ENCODE measurements around the gene USP49. TPM values are rescaled to one million over a fixed set of nuclear protein-coding genes. Genes with fewer than 3 reads are reported as not detected.

The USP49 gene
- total RNA-seq, 1 experiment from 2014 or later = 6.9 TPM

DNA sequence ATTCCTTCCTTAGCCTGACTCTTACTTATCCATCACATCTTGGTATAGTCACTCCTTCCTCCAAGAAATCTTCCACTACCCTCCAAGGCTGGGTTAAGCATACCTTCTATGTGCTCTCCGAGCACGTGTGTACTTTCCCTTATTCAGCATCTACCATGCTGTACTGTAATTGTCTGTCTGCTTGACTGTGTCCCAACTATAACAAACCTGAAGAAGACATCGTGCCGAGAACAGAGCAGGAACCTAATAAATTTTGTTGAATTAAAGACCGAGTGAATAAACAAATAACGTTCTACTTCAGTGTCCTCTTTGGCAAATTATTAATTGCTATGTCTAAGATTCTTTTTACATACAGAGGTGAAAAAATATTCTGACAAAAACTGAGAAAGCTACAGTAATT lies 35.8 kb downstream of the USP49 start:
- Histone ChIP-seq H3K9ac (ENCODE audit: low read length) (no peak overlapping the region), H2AFZ (ENCODE audit: low read depth, low read length, poor library complexity, severe bottlenecking) (no peak overlapping the region), H3K36me3 (ENCODE audit: control insufficient read depth in 1 of 2, insufficient read depth in 2 of 2, low read length in 2 of 2) (no peaks in the 10 kb centered on the region), H4K20me1 (ENCODE audit: insufficient read depth) (no peaks in the 10 kb centered on the region), H3K4me1 (ENCODE audit: control insufficient read depth in 1 of 2, insufficient read depth in 2 of 2, low read length in 2 of 2) (no peaks in the 10 kb centered on the region), H3K9me3 (ENCODE audit: control insufficient read depth in 1 of 2, insufficient read depth in 1 of 2, low read depth in 1 of 2, low read length in 2 of 2) (no peaks in the 10 kb centered on the region), H3K4me2 (ENCODE audit: low read length) (no peak overlapping the region), H3K4me3 (replicated peaks in 1 of 2; ENCODE audit: low read depth in 1 of 2, low read length in 2 of 2) (no peak overlapping the region), H3K9me2 (ENCODE audit: insufficient read depth) (no peaks in the 10 kb centered on the region), H3K27me3 (ENCODE audit: insufficient read depth, low read length) (no peaks in the 10 kb centered on the region), H3K79me2 (ENCODE audit: insufficient read depth, low read length) (no peaks in the 10 kb centered on the region), H3K27ac (ENCODE audit: low read depth, low read length) (no peak overlapping the region)
- DNase-seq (ENCODE audit: low read depth, low spot score) (no peak), ATAC-seq (no peak)
- intact Hi-C loops (cut with micrococcal nuclease) = no loop called here
- ChIA-PET CTCF (no interaction called here), RAD21 (ENCODE audit: low non-redundant PET in 1 of 2, low total read pairs in 2 of 2, uncharacterized antibody in 2 of 2, unreplicated experiment in 2 of 2) (no interaction called here), POLR2A (no interaction called here)
- TF ChIP-seq TCF7L2 (IDR thresholded peaks at IDR 0.05; ENCODE audit: borderline replicate concordance, extremely low read depth, insufficient read depth, insufficient read length) (no peak), JUND (IDR thresholded peaks at IDR 0.05) (no peak), POLR2AphosphoS5 (IDR thresholded peaks at IDR 0.05; ENCODE audit: low read depth, low read length) (no peak), EZH2 (IDR thresholded peaks at IDR 0.05) (no peak), FOSL1 (IDR thresholded peaks at IDR 0.05; ENCODE audit: low read depth) (no peak), ZFX (IDR thresholded peaks at IDR 0.05) (no peak), RAD21 (IDR thresholded peaks at IDR 0.05; ENCODE audit: low read depth) (no peak), SP1 (IDR thresholded peaks at IDR 0.05; ENCODE audit: low read depth) (no peak), CBX3 (IDR thresholded peaks at IDR 0.05; ENCODE audit: low read depth) (no peak), POLR2A (IDR thresholded peaks at IDR 0.05; ENCODE audit: borderline replicate concordance, extremely low read depth, insufficient read depth, insufficient read length) (no peak), ZNF274 (IDR thresholded peaks at IDR 0.05; ENCODE audit: low read depth, low read length) (no peak), SIN3A (IDR thresholded peaks at IDR 0.05; ENCODE audit: low read depth) (no peak), EGR1 (IDR thresholded peaks at IDR 0.05; ENCODE audit: low read depth) (no peak), EZH2phosphoT487 (IDR thresholded peaks at IDR 0.05; ENCODE audit: borderline replicate concordance) (no peak), CEBPB (IDR thresholded peaks at IDR 0.05; ENCODE audit: low read depth) (no peak), SRF (IDR thresholded peaks at IDR 0.05; ENCODE audit: low read depth) (no peak)
- TF ChIP-seq, protein P1, sequence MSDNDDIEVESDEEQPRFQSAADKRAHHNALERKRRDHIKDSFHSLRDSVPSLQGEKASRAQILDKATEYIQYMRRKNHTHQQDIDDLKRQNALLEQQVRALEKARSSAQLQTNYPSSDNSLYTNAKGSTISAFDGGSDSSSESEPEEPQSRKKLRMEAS (IDR thresholded peaks at IDR 0.05) = no peak
- TF ChIP-seq, protein P2, sequence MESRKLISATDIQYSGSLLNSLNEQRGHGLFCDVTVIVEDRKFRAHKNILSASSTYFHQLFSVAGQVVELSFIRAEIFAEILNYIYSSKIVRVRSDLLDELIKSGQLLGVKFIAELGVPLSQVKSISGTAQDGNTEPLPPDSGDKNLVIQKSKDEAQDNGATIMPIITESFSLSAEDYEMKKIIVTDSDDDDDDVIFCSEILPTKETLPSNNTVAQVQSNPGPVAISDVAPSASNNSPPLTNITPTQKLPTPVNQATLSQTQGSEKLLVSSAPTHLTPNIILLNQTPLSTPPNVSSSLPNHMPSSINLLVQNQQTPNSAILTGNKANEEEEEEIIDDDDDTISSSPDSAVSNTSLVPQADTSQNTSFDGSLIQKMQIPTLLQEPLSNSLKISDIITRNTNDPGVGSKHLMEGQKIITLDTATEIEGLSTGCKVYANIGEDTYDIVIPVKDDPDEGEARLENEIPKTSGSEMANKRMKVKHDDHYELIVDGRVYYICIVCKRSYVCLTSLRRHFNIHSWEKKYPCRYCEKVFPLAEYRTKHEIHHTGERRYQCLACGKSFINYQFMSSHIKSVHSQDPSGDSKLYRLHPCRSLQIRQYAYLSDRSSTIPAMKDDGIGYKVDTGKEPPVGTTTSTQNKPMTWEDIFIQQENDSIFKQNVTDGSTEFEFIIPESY (IDR thresholded peaks at IDR 0.05; ENCODE audit: extremely low read depth, insufficient replicate concordance, low read length) = no peak
- TF ChIP-seq, protein P3, sequence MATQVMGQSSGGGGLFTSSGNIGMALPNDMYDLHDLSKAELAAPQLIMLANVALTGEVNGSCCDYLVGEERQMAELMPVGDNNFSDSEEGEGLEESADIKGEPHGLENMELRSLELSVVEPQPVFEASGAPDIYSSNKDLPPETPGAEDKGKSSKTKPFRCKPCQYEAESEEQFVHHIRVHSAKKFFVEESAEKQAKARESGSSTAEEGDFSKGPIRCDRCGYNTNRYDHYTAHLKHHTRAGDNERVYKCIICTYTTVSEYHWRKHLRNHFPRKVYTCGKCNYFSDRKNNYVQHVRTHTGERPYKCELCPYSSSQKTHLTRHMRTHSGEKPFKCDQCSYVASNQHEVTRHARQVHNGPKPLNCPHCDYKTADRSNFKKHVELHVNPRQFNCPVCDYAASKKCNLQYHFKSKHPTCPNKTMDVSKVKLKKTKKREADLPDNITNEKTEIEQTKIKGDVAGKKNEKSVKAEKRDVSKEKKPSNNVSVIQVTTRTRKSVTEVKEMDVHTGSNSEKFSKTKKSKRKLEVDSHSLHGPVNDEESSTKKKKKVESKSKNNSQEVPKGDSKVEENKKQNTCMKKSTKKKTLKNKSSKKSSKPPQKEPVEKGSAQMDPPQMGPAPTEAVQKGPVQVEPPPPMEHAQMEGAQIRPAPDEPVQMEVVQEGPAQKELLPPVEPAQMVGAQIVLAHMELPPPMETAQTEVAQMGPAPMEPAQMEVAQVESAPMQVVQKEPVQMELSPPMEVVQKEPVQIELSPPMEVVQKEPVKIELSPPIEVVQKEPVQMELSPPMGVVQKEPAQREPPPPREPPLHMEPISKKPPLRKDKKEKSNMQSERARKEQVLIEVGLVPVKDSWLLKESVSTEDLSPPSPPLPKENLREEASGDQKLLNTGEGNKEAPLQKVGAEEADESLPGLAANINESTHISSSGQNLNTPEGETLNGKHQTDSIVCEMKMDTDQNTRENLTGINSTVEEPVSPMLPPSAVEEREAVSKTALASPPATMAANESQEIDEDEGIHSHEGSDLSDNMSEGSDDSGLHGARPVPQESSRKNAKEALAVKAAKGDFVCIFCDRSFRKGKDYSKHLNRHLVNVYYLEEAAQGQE (IDR thresholded peaks at IDR 0.05; ENCODE audit: low read depth) = no peak
- TF ChIP-seq, protein P4, sequence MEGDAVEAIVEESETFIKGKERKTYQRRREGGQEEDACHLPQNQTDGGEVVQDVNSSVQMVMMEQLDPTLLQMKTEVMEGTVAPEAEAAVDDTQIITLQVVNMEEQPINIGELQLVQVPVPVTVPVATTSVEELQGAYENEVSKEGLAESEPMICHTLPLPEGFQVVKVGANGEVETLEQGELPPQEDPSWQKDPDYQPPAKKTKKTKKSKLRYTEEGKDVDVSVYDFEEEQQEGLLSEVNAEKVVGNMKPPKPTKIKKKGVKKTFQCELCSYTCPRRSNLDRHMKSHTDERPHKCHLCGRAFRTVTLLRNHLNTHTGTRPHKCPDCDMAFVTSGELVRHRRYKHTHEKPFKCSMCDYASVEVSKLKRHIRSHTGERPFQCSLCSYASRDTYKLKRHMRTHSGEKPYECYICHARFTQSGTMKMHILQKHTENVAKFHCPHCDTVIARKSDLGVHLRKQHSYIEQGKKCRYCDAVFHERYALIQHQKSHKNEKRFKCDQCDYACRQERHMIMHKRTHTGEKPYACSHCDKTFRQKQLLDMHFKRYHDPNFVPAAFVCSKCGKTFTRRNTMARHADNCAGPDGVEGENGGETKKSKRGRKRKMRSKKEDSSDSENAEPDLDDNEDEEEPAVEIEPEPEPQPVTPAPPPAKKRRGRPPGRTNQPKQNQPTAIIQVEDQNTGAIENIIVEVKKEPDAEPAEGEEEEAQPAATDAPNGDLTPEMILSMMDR (IDR thresholded peaks at IDR 0.05 in 2 of 3, conservative IDR thresholded peaks at IDR 0.05 in 1 of 3; ENCODE audit: borderline replicate concordance in 1 of 3, insufficient read depth in 1 of 3, low read depth in 2 of 3, low read length in 2 of 3) = no peak
- BruUV-seq (replicated peaks) = TSS peak; percentile 40

All from HCT116 (cell line).